K562 treated with DMSO at 1 percent for 4 hours (cell line): Measurements from ENCODE around the gene CD8A. TPM values are rescaled to one million over a fixed set of nuclear protein-coding genes. Genes with fewer than 3 reads are reported as not detected.

Experiments
- total RNA-seq: library from RNA; unstranded; fragments of 300-600 nt; gene quantifications from 2 replicates; pipeline ENCODE4 v1.2.3, GENCODE V29; 2022; ENCODE audit not compliant: insufficient read depth

Gene CD8A
- not detected in 2 replicates for total RNA-seq

GRCh38 chr2:86790676-86791572 is at the start of gene CD8A:
Gene CD8A, minus strand, starts transcription at chr2:86790913. Its CDS starts 88 bp downstream, at chr2:86790825.

Other genes with a start within 250 kb of the CD8A start
- gene CHMP3, start 227.5 kb downstream of the CD8A start, total RNA-seq: 22.6 and 23.5 TPM in 2 replicates
- gene RNF103, start 167.0 kb downstream of the CD8A start, total RNA-seq: 15.0 and 15.7 TPM in 2 replicates
- gene RMND5A, start 70.6 kb downstream of the CD8A start, total RNA-seq: 17.4 and 18.0 TPM in 2 replicates
- not detected in 2 replicates for gene CD8B, start 71.0 kb upstream of the CD8A start, total RNA-seq
- 2.5 and 2.9 TPM in 2 replicates for gene RGPD1, start 151.2 kb upstream of the CD8A start, total RNA-seq
- not detected in 2 replicates for gene PLGLB1, start 230.9 kb upstream of the CD8A start, total RNA-seq